Breast epithelium (tissue), 4 donors: ENCODE measurements around the gene HRC. TPM values are rescaled to one million over a fixed set of nuclear protein-coding genes. Genes with fewer than 3 reads are reported as not detected.

Experiments
- DNase-seq, 2 donors: peaks; one replicate each; pipeline ENCODE4 v3.0.0-alpha.2; 2019; ENCODE audit warnings: low spot score in 2 of 2
- H3K27ac ChIP-seq, 2 donors: fragments of 200-600 bp; sonication (generic) in 1 of 2; one replicate each; pipeline ENCODE4 v1.5.1; 2016 to 2019; ENCODE audit warnings: mild to moderate bottlenecking in 1 of 2
- H3K27me3 ChIP-seq, 2 donors: fragments of 200-600 bp; sonication (generic) in 1 of 2; one replicate each; pipeline versions ENCODE4 v1.5.1 to v1.6.0; 2017 to 2019; ENCODE audit warnings: control low read depth in 1 of 2, mild to moderate bottlenecking in 1 of 2
- H3K36me3 ChIP-seq: fragments of 200-600 bp; one replicate; pipeline ENCODE4 v1.5.1; 2019
- H3K4me1 ChIP-seq, 2 donors: fragments of 200-600 bp; sonication (generic); one replicate each; pipeline ENCODE4 v1.5.1; 2016 to 2019; ENCODE audit warnings: control low read depth in 1 of 2
- H3K4me3 ChIP-seq, 3 donors: fragments of 200-600 bp; sonication (generic); 1 replicate in 2 of 3; 2 replicates in 1 of 3; pipeline ENCODE4 v1.5.1; 2016 to 2019; ENCODE audit warnings: mild to moderate bottlenecking in 3 of 3, moderate library complexity in 2 of 3
- H3K9me3 ChIP-seq, 2 donors: fragments of 200-600 bp; sonication (generic) in 1 of 2; one replicate each; pipeline ENCODE4 v1.5.1; 2016 to 2019; ENCODE audit warnings: control low read depth in 1 of 2
- CTCF ChIP-seq, 3 donors: fragments of 450-650 bp; IDR thresholded peaks; one replicate each; pipeline ENCODE4 v1.5.1; 2016 to 2017; ENCODE audit warnings: antibody characterized with exemption in 3 of 3, mild to moderate bottlenecking in 3 of 3, moderate library complexity in 3 of 3
- POLR2A ChIP-seq: fragments of 450-650 bp; IDR thresholded peaks from one replicate; pipeline ENCODE4 v1.6.1; 2016; ENCODE audit warnings: antibody characterized with exemption, mild to moderate bottlenecking, moderate library complexity
- POLR2AphosphoS5 ChIP-seq, 3 donors: sonication (generic); formaldehyde crosslinking; IDR thresholded peaks; one replicate each; pipeline ENCODE4 v1.6.1; 2017; ENCODE audit warnings: antibody characterized with exemption in 3 of 3
- intact Hi-C: fragments of 100-400 bp; cut with DNase I; formaldehyde crosslinking; loops from one replicate; pipeline ENCODE4 v1.15.1; 2023; ENCODE audit warnings: low total_unique reads
- total RNA-seq, 3 donors: library from RNA; depleted of rRNA; stranded (reverse); fragments of >200 nt; gene quantifications; one replicate each; pipeline ENCODE4 v1.1.0, GENCODE V29; 2016

The HRC gene
- total RNA-seq, 3 donors from 2014 or later: 0.88 to 2.7 (median 1.3) TPM

GRCh38 chr19:49120868-49121267 is 34.3 kb downstream of the HRC start:
- Histone ChIP-seq H3K4me1 (peaks cover 0 to 12% of the 10 kb centered on the region in 2 donors), H3K9me3 (no peaks in the 10 kb centered on the region), H3K4me3 (no peak overlapping the region), H3K27ac (no peak overlapping the region), H3K36me3 (no peaks in the 10 kb centered on the region), H3K27me3 (no peaks in the 10 kb centered on the region)
- no peak for DNase-seq
- TF ChIP-seq CTCF (IDR thresholded peaks at IDR 0.05) (no peak), POLR2AphosphoS5 (IDR thresholded peaks at IDR 0.05) (no peak), POLR2A (no peak)
- intact Hi-C loops: no loop called here

GRCh38 chr19:49120325-49120683 is 34.9 kb downstream of the HRC start:
- peaks cover 0 to 12% of the 10 kb centered on the region in 2 donors for H3K4me1 ChIP-seq
- no peaks in the 10 kb centered on the region for H3K36me3 ChIP-seq
- H3K4me3 ChIP-seq: peak overlapping the region in 2 of 3 donors; percentile 65 to 73
- intact Hi-C loops: no loop called here
- H3K27ac ChIP-seq: no peak overlapping the region
- DNase-seq: no peak
- TF ChIP-seq POLR2A (no peak), CTCF (IDR thresholded peaks at IDR 0.05) (no peak), POLR2AphosphoS5 (IDR thresholded peaks at IDR 0.05) (no peak)
- H3K27me3 ChIP-seq: no peaks in the 10 kb centered on the region
- no peaks in the 10 kb centered on the region for H3K9me3 ChIP-seq

- Histone ChIP-seq H3K4me3 (peak within 1 kb of the TSS; percentile 52 to 73 (median 65)), H3K36me3 (no peaks in the 10 kb centered on the region), H3K27ac (peak within 1 kb of the TSS; percentile 97 to 98), H3K4me1 (peaks cover 0 to 12% of the 10 kb centered on the region in 2 donors), H3K9me3 (no peaks in the 10 kb centered on the region), H3K27me3 (no peaks in the 10 kb centered on the region)
- TF ChIP-seq POLR2AphosphoS5 (IDR thresholded peaks at IDR 0.05) (peak in 1 of 3 donors; percentile 21), POLR2A (no peak)
- intact Hi-C loops: loop anchor here (5.0 kb wide), 1 partner anchor 1422 kb away; no protein-coding TSS in a partner anchor
- DNase-seq: peak in 1 of 2 donors; percentile 72
These were observed 35.5 kb downstream of the HRC start, which contains the start of gene PPFIA3 for GRCh38 chr19:49119411-49120324. Gene PPFIA3 (plus strand): TSS chr19:49119544. CDS start chr19:49127874, 8,330 bp downstream.

- TF ChIP-seq POLR2AphosphoS5 (IDR thresholded peaks at IDR 0.05): peak; percentile 72 to 91 (median 81)
- peak; percentile 28 for TF ChIP-seq POLR2A
- peak; percentile 10 to 63 (median 23) for TF ChIP-seq CTCF (IDR thresholded peaks at IDR 0.05)
- no peaks in the 10 kb centered on the region for H3K9me3 ChIP-seq
- peaks cover 0 to 14% of the 10 kb centered on the region in 2 donors for H3K4me1 ChIP-seq
- peak; percentile 93 to 97 for DNase-seq
- peak within 1 kb of the TSS; percentile 97 to 98 for H3K27ac ChIP-seq
- H3K36me3 ChIP-seq: no peaks in the 10 kb centered on the region
- intact Hi-C loops: loop anchor here (5.0 kb wide), 1 partner anchor 1421 kb away; no protein-coding TSS in a partner anchor
- H3K27me3 ChIP-seq: no peaks in the 10 kb centered on the region
- peak within 1 kb of the TSS; percentile 52 to 73 (median 65) for H3K4me3 ChIP-seq
These were observed 36.4 kb downstream of the HRC start, which contains the start of gene C19orf73 for GRCh38 chr19:49118565-49119410. Gene C19orf73 (minus strand): TSS chr19:49119143. CDS start chr19:49119022, 121 bp downstream.
